Measurements from ENCODE around the gene JAZF1. TPM values are rescaled to one million over a fixed set of nuclear protein-coding genes. Genes with fewer than 3 reads are reported as not detected.

JAZF1 gene
- total RNA-seq, 2 donors from 2014 or later: 4.0 to 4.9 TPM

DNA sequence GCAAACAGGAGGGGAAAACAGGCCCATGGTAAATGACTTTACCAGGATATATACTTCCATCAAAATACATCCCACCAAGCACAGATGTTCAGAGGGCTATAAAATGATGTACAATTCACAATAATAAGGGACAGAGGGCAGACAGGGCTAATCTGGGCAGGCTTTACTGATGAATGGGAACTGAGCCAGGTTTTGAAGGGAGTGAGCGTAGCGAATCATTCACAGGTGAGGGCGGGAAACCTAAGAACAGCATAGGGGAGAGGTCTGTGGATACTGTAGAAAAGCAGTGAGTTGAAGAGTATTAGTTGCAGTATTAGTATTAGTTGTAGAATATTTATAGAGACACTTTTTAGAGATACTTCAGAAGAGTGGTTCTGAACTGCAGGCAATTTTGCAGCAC, 180.8 kb downstream of the JAZF1 start:
- Histone ChIP-seq H3K27ac (no peak overlapping the region), H3K36me3 (replicated peaks in 1 of 2; ENCODE audit: insufficient read depth in 1 of 2, low read depth in 2 of 2) (no peaks in the 10 kb centered on the region), H3K4me3 (no peak overlapping the region), H3K9me3 (no peaks in the 10 kb centered on the region), H3K27me3 (no peaks in the 10 kb centered on the region), H3K4me1 (no peaks in the 10 kb centered on the region)
- no peak for DNase-seq
- ATAC-seq: no peak
- 75 to 76% methylated on average over 3 of the region's 3 CpGs for WGBS, 2 donors
- intact Hi-C loops (cut with DNase I): no loop called here
- TF ChIP-seq, protein P1, sequence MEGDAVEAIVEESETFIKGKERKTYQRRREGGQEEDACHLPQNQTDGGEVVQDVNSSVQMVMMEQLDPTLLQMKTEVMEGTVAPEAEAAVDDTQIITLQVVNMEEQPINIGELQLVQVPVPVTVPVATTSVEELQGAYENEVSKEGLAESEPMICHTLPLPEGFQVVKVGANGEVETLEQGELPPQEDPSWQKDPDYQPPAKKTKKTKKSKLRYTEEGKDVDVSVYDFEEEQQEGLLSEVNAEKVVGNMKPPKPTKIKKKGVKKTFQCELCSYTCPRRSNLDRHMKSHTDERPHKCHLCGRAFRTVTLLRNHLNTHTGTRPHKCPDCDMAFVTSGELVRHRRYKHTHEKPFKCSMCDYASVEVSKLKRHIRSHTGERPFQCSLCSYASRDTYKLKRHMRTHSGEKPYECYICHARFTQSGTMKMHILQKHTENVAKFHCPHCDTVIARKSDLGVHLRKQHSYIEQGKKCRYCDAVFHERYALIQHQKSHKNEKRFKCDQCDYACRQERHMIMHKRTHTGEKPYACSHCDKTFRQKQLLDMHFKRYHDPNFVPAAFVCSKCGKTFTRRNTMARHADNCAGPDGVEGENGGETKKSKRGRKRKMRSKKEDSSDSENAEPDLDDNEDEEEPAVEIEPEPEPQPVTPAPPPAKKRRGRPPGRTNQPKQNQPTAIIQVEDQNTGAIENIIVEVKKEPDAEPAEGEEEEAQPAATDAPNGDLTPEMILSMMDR (IDR thresholded peaks at IDR 0.05): no peak
- no peak for TF ChIP-seq POLR2A (IDR thresholded peaks at IDR 0.05)

DNA sequence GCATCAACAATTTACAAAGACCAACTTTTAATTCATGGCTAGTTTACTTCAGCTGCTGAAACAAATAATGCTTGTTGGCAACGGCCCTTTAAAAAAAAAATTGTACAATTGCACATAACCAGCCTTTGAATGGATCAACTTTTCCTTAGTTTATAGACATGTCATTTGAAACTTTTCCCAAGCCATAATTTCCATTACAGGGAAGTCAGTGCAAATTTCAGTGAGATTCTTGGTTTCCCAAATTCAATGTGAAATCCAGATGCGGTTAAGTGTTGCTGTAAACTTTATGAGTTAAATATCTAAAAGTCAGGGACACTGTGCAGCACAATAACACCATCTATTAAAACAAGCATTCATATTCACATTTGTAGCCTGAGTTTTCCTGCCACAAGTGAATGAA, 182.2 kb downstream of the JAZF1 start:
- DNase-seq: no peak
- Histone ChIP-seq H3K4me1 (no peaks in the 10 kb centered on the region), H3K27me3 (no peaks in the 10 kb centered on the region), H3K27ac (no peak overlapping the region), H3K9me3 (no peaks in the 10 kb centered on the region), H3K36me3 (replicated peaks in 1 of 2; ENCODE audit: insufficient read depth in 1 of 2, low read depth in 2 of 2) (no peaks in the 10 kb centered on the region), H3K4me3 (no peak overlapping the region)
- 52 to 67% methylated on average over 2 of the region's 2 CpGs for WGBS, 2 donors
- TF ChIP-seq, protein P1 (IDR thresholded peaks at IDR 0.05): no peak
- TF ChIP-seq POLR2A (IDR thresholded peaks at IDR 0.05): no peak
- intact Hi-C loops (cut with DNase I): no loop called here
- ATAC-seq: no peak

DNA sequence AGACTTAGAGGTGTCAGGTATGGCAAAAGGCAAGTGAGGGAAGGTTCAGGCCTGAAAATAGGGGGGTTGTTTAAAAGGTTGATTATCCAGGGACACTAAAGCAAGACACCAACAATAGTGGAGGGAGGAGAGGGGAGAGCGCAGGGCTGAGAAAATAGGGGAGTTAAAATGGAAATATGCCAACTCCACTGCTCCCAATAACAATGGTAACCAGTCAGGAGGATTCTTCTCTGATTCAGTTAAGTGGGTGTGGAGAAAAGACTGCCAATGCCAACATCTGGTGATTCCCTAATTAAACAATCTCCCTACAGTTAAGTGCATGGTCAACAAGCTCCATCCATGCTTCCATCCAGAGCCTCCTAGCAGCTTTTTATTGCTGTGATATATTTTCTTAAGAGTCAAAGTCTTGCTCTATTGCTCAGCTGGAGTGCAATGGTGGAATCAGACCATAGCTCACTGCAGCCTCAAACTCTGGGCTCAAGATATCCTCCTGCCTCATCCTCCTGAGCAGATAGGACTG, 183.3 kb downstream of the JAZF1 start:
- intact Hi-C loops (cut with DNase I): no loop called here
- H3K4me1 ChIP-seq: peaks cover 9% of the 10 kb centered on the region
- H3K27ac ChIP-seq: no peak overlapping the region
- H3K27me3 ChIP-seq: no peaks in the 10 kb centered on the region
- ATAC-seq: no peak
- no peaks in the 10 kb centered on the region for H3K36me3 ChIP-seq (replicated peaks in 1 of 2; ENCODE audit: insufficient read depth in 1 of 2, low read depth in 2 of 2)
- TF ChIP-seq POLR2A (IDR thresholded peaks at IDR 0.05): no peak
- TF ChIP-seq, protein P1 (IDR thresholded peaks at IDR 0.05): no peak
- H3K9me3 ChIP-seq: no peaks in the 10 kb centered on the region
- H3K4me3 ChIP-seq: no peak overlapping the region
- WGBS, 2 donors: 97 to 100% methylated on average over 1 of the region's 1 CpG
- DNase-seq: no peak

DNA sequence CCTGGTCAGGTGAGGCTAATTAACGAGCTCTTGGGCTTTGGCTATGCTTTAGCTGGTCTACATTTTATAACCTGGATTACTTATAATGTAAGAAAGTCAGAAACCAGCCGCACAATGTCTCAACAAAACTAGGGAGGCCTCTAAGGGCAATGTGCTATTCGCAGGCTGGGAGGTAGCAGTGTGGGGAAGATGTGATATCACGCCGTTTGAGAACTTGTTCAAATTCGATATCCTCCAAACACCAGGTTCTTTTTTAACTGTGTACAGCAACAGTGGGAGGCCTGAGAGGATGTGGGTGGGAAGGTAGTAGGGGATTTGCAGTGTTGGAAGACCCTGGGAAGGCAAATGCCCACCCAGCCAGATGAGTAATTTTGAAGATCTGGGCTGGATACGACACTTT, 184.5 kb downstream of the JAZF1 start:
- Histone ChIP-seq H3K27ac (no peak overlapping the region), H3K9me3 (no peaks in the 10 kb centered on the region), H3K4me3 (no peak overlapping the region), H3K4me1 (peaks cover 12% of the 10 kb centered on the region), H3K36me3 (replicated peaks in 1 of 2; ENCODE audit: insufficient read depth in 1 of 2, low read depth in 2 of 2) (no peaks in the 10 kb centered on the region), H3K27me3 (no peaks in the 10 kb centered on the region)
- intact Hi-C loops (cut with DNase I): no loop called here
- 89 to 94% methylated on average over 7 of the region's 7 CpGs for WGBS, 2 donors
- DNase-seq (no peak), ATAC-seq (no peak)
- no peak for TF ChIP-seq POLR2A (IDR thresholded peaks at IDR 0.05)
- TF ChIP-seq, protein P1 (IDR thresholded peaks at IDR 0.05): no peak

DNA sequence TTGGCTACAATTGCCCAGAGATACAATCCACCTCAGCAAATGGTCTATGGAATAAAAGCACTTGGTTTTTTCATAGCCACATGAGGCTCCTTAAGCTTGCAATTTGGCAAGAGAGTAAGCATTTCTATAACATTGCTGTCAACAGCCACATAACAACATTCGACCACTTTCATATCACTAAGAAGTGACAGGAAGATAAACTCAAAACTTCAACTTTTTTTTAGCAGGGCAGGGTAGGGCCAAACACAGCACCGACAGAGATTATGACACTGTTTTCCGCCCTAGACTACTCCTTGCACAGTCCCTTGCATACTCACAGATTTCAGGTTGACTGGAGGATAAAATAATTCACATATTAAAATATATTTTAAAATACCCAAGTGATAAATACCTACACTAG, 185.4 kb downstream of the JAZF1 start:
- intact Hi-C loops (cut with DNase I): no loop called here
- DNase-seq: no peak
- ATAC-seq: no peak
- WGBS, 2 donors: 76 to 79% methylated on average over 3 of the region's 3 CpGs
- Histone ChIP-seq H3K27ac (no peak overlapping the region), H3K36me3 (replicated peaks in 1 of 2; ENCODE audit: insufficient read depth in 1 of 2, low read depth in 2 of 2) (no peaks in the 10 kb centered on the region), H3K9me3 (no peaks in the 10 kb centered on the region), H3K27me3 (no peaks in the 10 kb centered on the region), H3K4me1 (peaks cover 12% of the 10 kb centered on the region), H3K4me3 (no peak overlapping the region)
- no peak for TF ChIP-seq POLR2A (IDR thresholded peaks at IDR 0.05)
- TF ChIP-seq, protein P1 (IDR thresholded peaks at IDR 0.05): no peak
